ENCODE data around the gene MAP1B. TPM values are rescaled to one million over a fixed set of nuclear protein-coding genes. Genes with fewer than 3 reads are reported as not detected.

MAP1B gene
- total and polyA plus RNA-seq, 2 of the 4 experiments (the other 2 are of a cell fraction) = 41.1 to 183 TPM

DNA sequence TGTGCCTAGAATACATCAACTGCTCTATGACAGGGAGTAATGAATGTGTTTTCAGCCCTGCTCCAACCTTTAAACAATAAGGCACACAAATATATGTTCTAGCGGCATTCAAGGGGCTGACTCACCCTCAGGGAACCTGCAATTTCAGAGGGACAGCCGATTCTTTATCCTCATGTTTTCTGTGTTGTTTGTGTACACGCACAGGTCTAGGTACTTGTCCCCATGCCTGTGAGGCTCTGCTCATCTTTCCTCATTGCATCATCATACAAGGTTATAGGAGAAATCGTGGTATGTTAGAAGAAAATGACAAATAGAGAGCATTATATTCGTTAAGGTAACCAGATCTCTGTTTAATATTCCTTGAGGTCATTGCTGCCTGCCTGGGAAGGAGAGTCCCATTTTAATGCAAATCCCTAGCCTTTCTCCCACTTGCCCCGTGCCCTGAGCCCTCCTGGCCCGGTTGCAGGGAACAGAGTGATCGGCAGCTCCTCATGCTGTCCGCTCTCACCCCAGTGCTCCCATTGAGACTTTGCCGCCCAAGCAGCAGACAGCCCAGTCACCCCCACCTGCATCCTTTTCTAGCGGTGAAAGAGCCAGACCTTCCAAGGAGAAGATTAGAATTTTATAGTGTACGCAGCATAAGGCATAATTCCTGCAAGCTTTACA is 14.6 kb downstream of the MAP1B start:
- H3K27ac ChIP-seq (ENCODE audit: insufficient read depth, low read length) = no peak overlapping the region
- H3K9ac ChIP-seq (ENCODE audit: low read depth, low read length) = no peak overlapping the region
- H3K56ac ChIP-seq (ENCODE audit: extremely low read depth, insufficient read depth, low read length) = no peak overlapping the region
- H4K20me1 ChIP-seq (ENCODE audit: insufficient read depth, low read length) = peaks cover 51% of the 10 kb centered on the region
- no peak overlapping the region for H4K91ac ChIP-seq (ENCODE audit: insufficient read depth, low read depth, low read length)
- no peak overlapping the region for H3K4me3 ChIP-seq (ENCODE audit: insufficient read depth, low read depth, low read length)
- TF ChIP-seq RCOR1 (IDR thresholded peaks at IDR 0.05; ENCODE audit: insufficient replicate concordance, low read length) (no peak), CEBPB (IDR thresholded peaks at IDR 0.05; ENCODE audit: low read depth, low read length) (peak; percentile 68)
- H2AK9ac ChIP-seq (replicated peaks; ENCODE audit: low read depth, low read length, poor library complexity) = no peak overlapping the region
- no peak overlapping the region for H3K14ac ChIP-seq (replicated peaks; ENCODE audit: low read depth, low read length)
- in situ Hi-C loops (cut with MboI; ENCODE audit: low sequenced_read_pairs) (no loop called here), dilution Hi-C loops (cut with HindIII; ENCODE audit: low sequenced_read_pairs, unreplicated experiment) (no loop called here), intact Hi-C loops (cut with micrococcal nuclease) (no loop called here)
- H3K18ac ChIP-seq (ENCODE audit: low read depth, low read length) = no peak overlapping the region
- peaks cover 24% of the 10 kb centered on the region for H3K4me1 ChIP-seq (ENCODE audit: control insufficient read depth, insufficient read depth, low read length)
- no peak overlapping the region for H3K4me2 ChIP-seq (ENCODE audit: low read depth, low read length)
- H4K5ac ChIP-seq (ENCODE audit: low read depth, low read length) = no peak overlapping the region
- no peak overlapping the region for H2BK5ac ChIP-seq (ENCODE audit: low read depth, low read length, poor library complexity, severe bottlenecking)
- no peak for ATAC-seq (ENCODE audit: low read depth)
- no CpG with 5 or more reads among the region's 12 CpGs for WGBS, 2 experiments (ENCODE audit: extremely low coverage in 2 of 2, insufficient read length in 1 of 2)
- no peak overlapping the region for H2AK5ac ChIP-seq (ENCODE audit: low read depth, low read length)
- ChIA-PET POLR2A (ENCODE audit: unreplicated experiment) (no interaction called here), CTCF (no interaction called here)
- no peak overlapping the region for H2AFZ ChIP-seq (replicated peaks; ENCODE audit: low read length, poor library complexity)
- H3K23ac ChIP-seq (ENCODE audit: low read depth, low read length) = no peak overlapping the region
- H3K79me1 ChIP-seq (ENCODE audit: low read depth in 1 of 2, low read length in 2 of 2) = peaks cover 52 to 77% of the 10 kb centered on the region in 2 experiments
- peaks cover 29% of the 10 kb centered on the region for H3K9me1 ChIP-seq (ENCODE audit: insufficient read depth, low read length)
- no peak overlapping the region for H3K4ac ChIP-seq (ENCODE audit: low read depth, low read length)
- H2BK15ac ChIP-seq (ENCODE audit: low read depth, low read length) = no peak overlapping the region
- no peaks in the 10 kb centered on the region for H3K27me3 ChIP-seq (ENCODE audit: control insufficient read depth, insufficient read depth, low read length)
- peaks cover 3% of the 10 kb centered on the region for H3K9me3 ChIP-seq (ENCODE audit: control insufficient read depth, insufficient read depth, low read length)
- BruUV-seq (replicated peaks) = no TSS peak
- H2BK20ac ChIP-seq (ENCODE audit: low read depth, low read length) = no peak overlapping the region
- no peak for DNase-seq
- H4K8ac ChIP-seq (ENCODE audit: low read depth in 2 of 2, low read length in 2 of 2) = no peak overlapping the region
- H3K36me3 ChIP-seq (ENCODE audit: control insufficient read depth, insufficient read depth, low read length) = peaks cover 20% of the 10 kb centered on the region
- no peak overlapping the region for H2BK120ac ChIP-seq (ENCODE audit: low read depth, low read length)
